Breast epithelium (tissue), 3 donors: ENCODE results near the gene SRPRB.

Experiments used
- CTCF ChIP-seq, 3 donors: fragments of 450-650 bp; IDR thresholded peaks; one replicate each; pipeline ENCODE4 v1.5.1; 2016 to 2017; ENCODE audit warnings: antibody characterized with exemption in 3 of 3, mild to moderate bottlenecking in 3 of 3, moderate library complexity in 3 of 3
- POLR2A ChIP-seq: fragments of 450-650 bp; IDR thresholded peaks from one replicate; pipeline ENCODE4 v1.6.1; 2016; ENCODE audit warnings: antibody characterized with exemption, mild to moderate bottlenecking, moderate library complexity

GRCh38 chr3:133825969-133826727 lies 20.5 kb downstream of the SRPRB start:
- no peak for TF ChIP-seq CTCF (IDR thresholded peaks at IDR 0.05)
- TF ChIP-seq POLR2A = no peak
